Neuronal stem cell (in vitro differentiated cells): Measurements from ENCODE around the gene LGALS9B.
"Not testable (repeated sequence)": the region's sequence is repeated elsewhere in the genome, so short reads cannot be mapped to it uniquely, and the experiment has no call there.

Experiments
- DNase-seq: peaks from one replicate; pipeline ENCODE4 v3.0.0-alpha.2; 2013; ENCODE audit warnings: low spot score
- H2AFZ ChIP-seq: one replicate; pipeline ENCODE4 v1.6.1; 2013; ENCODE audit warnings: mild to moderate bottlenecking, low read length, inconsistent platforms
- H2AK5ac ChIP-seq: 2 replicates; pipeline ENCODE4 v1.6.1; 2013; ENCODE audit warnings: low read depth, mild to moderate bottlenecking, inconsistent platforms, low read length, moderate library complexity, mixed read lengths
- H2BK120ac ChIP-seq: 2 replicates; pipeline ENCODE4 v1.6.1; 2013; ENCODE audit warnings: low read depth, mild to moderate bottlenecking, inconsistent platforms, low read length, moderate library complexity, mixed read lengths
- H2BK12ac ChIP-seq: one replicate; pipeline ENCODE4 v1.6.1; 2013; ENCODE audit warnings: low read length, inconsistent platforms
- H2BK15ac ChIP-seq: 2 replicates; pipeline ENCODE4 v1.6.1; 2013; ENCODE audit warnings: mild to moderate bottlenecking, low read length, inconsistent platforms, mixed read lengths
- H2BK5ac ChIP-seq: one replicate; pipeline ENCODE4 v1.6.1; 2013; ENCODE audit warnings: inconsistent platforms, mild to moderate bottlenecking, low read length, moderate library complexity
- H3K14ac ChIP-seq: one replicate; pipeline ENCODE4 v1.6.1; 2013; ENCODE audit warnings: low read length, inconsistent platforms
- H3K18ac ChIP-seq: 2 replicates; pipeline ENCODE4 v1.6.1; 2013; ENCODE audit warnings: low read length, inconsistent platforms
- H3K23ac ChIP-seq: 2 replicates; pipeline ENCODE4 v1.6.1; 2013; ENCODE audit warnings: low read depth, mild to moderate bottlenecking, mixed read lengths, low read length, inconsistent platforms; ENCODE audit not compliant: poor library complexity
- H3K27ac ChIP-seq: replicated peaks from 3 replicates; pipeline ENCODE4 v1.5.1; 2013; ENCODE audit warnings: low read length, inconsistent platforms
- H3K27me3 ChIP-seq, 3 experiments: 2 replicates each; pipeline ENCODE4 v1.6.1; 2013; ENCODE audit warnings: low read length in 3 of 3, mild to moderate bottlenecking in 2 of 3, inconsistent platforms in 1 of 3, low read depth in 1 of 3, mixed read lengths in 1 of 3, moderate library complexity in 1 of 3; ENCODE audit not compliant: control insufficient read depth in 3 of 3, insufficient read depth in 3 of 3
- H3K36me3 ChIP-seq, 2 donors: replicated peaks in 1 of 2; 2 replicates each; pipeline ENCODE4 v1.6.1; 2013; ENCODE audit warnings: low read length in 2 of 2; ENCODE audit not compliant: control insufficient read depth in 2 of 2, insufficient read depth in 2 of 2
- H3K4ac ChIP-seq: 2 replicates; pipeline ENCODE4 v1.6.1; 2013; ENCODE audit warnings: inconsistent platforms, mild to moderate bottlenecking, low read length, moderate library complexity
- H3K4me1 ChIP-seq, 2 donors: 1 replicate in 1 of 2; 2 replicates in 1 of 2; pipeline ENCODE4 v1.6.1; 2013; ENCODE audit warnings: low read length in 2 of 2, low read depth in 1 of 2; ENCODE audit not compliant: control insufficient read depth in 2 of 2, insufficient read depth in 1 of 2
- H3K4me2 ChIP-seq: one replicate; pipeline ENCODE4 v1.6.1; 2013; ENCODE audit warnings: mild to moderate bottlenecking, low read length, inconsistent platforms; ENCODE audit not compliant: insufficient read depth, poor library complexity, severe bottlenecking
- H3K4me3 ChIP-seq, 2 donors: 2 replicates each; pipeline ENCODE4 v1.5.1; 2013; ENCODE audit warnings: low read length in 2 of 2, mild to moderate bottlenecking in 2 of 2, inconsistent platforms in 1 of 2, moderate library complexity in 1 of 2
- H3K79me1 ChIP-seq: one replicate; pipeline ENCODE4 v1.6.1; 2013; ENCODE audit warnings: low read depth, mild to moderate bottlenecking, inconsistent platforms, low read length, moderate library complexity
- H3K9ac ChIP-seq: one replicate; pipeline ENCODE4 v1.6.1; 2013; ENCODE audit warnings: mild to moderate bottlenecking, low read depth, low read length, inconsistent platforms; ENCODE audit not compliant: poor library complexity
- H3K9me3 ChIP-seq, 2 donors: replicated peaks in 1 of 2; 2 replicates each; pipeline versions ENCODE3 to v1.6.1; 2013; ENCODE audit warnings: low read length in 2 of 2, mild to moderate bottlenecking in 2 of 2, inconsistent platforms in 1 of 2, low read depth in 1 of 2, mixed read lengths in 1 of 2, moderate library complexity in 1 of 2; ENCODE audit not compliant: control insufficient read depth in 2 of 2, insufficient read depth in 1 of 2
- H4K8ac ChIP-seq: one replicate; pipeline ENCODE4 v1.6.1; 2013; ENCODE audit warnings: low read depth, mild to moderate bottlenecking, inconsistent platforms, low read length, moderate library complexity
- H4K91ac ChIP-seq: one replicate; pipeline ENCODE4 v1.6.1; 2013; ENCODE audit warnings: low read length, low read depth, mild to moderate bottlenecking, inconsistent platforms; ENCODE audit not compliant: poor library complexity
- WGBS, 2 donors: extraction: QIAGEN DNeasy Blood & Tissue Kit; methylation state at CpG; one replicate each; pipeline ENCODE4 v1.1.7; 2013; ENCODE audit warnings: missing lambda C conversion rate in 2 of 2, mixed read lengths in 1 of 2; ENCODE audit not compliant: insufficient read length in 2 of 2, insufficient replicate concordance in 1 of 2; ENCODE audit errors: extremely low coverage in 2 of 2; 5-methylcytosine and 5-hydroxymethylcytosine counted together

Gene LGALS9B

DNA sequence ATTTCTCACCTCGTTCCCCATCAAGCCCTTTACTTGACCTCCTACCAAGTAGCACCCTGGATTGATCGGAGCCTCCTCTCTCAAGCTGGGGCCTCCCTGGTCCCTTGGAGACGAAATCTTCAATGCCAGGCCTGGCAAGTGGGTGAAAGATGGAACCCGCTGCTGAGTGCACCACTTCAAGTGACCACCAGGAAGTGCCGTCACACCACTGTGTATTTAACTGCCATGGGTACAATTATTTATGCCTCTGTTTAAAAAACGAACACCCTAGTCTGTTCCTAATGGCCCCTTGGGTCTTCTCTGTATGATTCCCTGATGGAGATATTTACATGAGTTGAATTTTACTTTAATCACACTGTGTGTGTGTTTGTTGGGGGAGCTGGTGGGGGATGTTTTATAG is 20.4 kb downstream of the LGALS9B start:
- not testable (repeated sequence) for H2AK5ac ChIP-seq, H3K18ac ChIP-seq, H2BK120ac ChIP-seq, H3K79me1 ChIP-seq, H4K91ac ChIP-seq, H4K8ac ChIP-seq, H3K27ac ChIP-seq, H3K27me3 ChIP-seq, H3K9ac ChIP-seq, H3K23ac ChIP-seq, H3K14ac ChIP-seq, H2BK5ac ChIP-seq, H3K4me1 ChIP-seq, H3K4me2 ChIP-seq, H2AFZ ChIP-seq, H2BK15ac ChIP-seq, H3K4ac ChIP-seq, H2BK12ac ChIP-seq, H3K4me3 ChIP-seq, H3K9me3 ChIP-seq, DNase-seq, H3K36me3 ChIP-seq
- no CpG with 5 or more reads among the region's 6 CpGs for WGBS, 2 donors

DNA sequence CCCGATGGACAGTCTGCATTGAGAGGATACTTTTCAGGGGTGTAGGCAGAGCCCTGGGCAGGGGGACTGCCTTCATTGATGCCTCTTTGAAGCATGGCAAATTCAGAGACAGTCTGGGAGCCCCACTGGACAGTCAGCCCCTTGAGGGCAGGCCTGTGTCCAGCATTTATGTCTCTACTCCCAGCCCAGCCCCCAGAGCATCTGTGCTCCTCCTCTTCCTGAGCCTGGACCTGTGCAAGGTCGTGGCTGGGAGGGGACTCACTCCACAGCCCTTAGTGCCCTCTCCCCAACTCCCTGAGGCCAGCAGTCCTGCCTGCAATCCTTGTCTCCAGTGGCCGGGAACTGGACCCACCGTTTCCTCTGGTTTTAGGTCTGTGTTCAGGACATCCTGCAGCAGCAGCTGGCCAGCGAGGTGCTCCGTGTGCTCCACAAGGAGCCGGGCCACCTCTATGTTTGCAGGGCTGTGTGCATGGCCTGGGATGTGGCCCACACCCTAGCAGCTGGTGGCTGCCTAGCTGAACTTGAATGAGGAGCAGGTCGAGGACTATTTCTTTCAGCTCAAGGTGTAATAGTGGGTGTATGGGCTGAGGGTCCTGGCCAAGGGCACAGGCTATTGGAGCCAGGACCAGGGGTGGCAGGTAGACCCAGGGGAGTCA is 22.6 kb downstream of the LGALS9B start:
- not testable (repeated sequence) for H3K23ac ChIP-seq, H2BK5ac ChIP-seq, H3K27ac ChIP-seq, H3K4me3 ChIP-seq, H3K18ac ChIP-seq, DNase-seq, H2BK12ac ChIP-seq, H4K8ac ChIP-seq, H3K14ac ChIP-seq, H2AK5ac ChIP-seq, H2BK120ac ChIP-seq, H3K36me3 ChIP-seq, H3K27me3 ChIP-seq, H3K4ac ChIP-seq, H3K4me1 ChIP-seq, H3K9me3 ChIP-seq, H2AFZ ChIP-seq, H3K79me1 ChIP-seq, H3K4me2 ChIP-seq, H3K9ac ChIP-seq, H2BK15ac ChIP-seq, H4K91ac ChIP-seq
- WGBS, 2 donors = no CpG with 5 or more reads among the region's 8 CpGs

DNA sequence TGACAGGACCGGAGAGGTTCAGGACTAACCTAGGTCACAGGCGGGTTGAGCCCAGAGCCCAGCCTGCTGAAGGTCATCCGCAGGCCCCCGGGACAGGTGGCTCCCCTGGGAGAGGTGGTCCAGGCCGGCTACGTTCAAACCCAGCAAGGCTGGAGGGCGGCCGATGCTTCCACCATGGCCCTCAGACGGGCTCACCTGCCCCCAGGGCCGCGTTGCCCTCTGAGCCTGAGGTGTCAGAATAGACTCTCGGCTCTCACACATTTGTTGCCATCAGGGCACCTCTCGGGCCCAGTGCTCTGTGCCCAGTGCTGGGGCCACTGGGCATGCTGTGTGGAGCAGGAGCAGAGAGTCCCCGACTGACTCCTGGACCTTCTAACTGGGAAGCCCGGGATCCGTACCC is 23.2 kb downstream of the LGALS9B start:
- H3K4me2 ChIP-seq, H4K8ac ChIP-seq, H2BK15ac ChIP-seq, H3K14ac ChIP-seq, H2AFZ ChIP-seq, H3K4me3 ChIP-seq, H3K23ac ChIP-seq, DNase-seq, H3K27me3 ChIP-seq, H2BK120ac ChIP-seq, H3K4me1 ChIP-seq, H3K18ac ChIP-seq, H3K79me1 ChIP-seq, H3K27ac ChIP-seq, H3K4ac ChIP-seq, H2BK5ac ChIP-seq, H2BK12ac ChIP-seq, H3K36me3 ChIP-seq, H4K91ac ChIP-seq, H3K9ac ChIP-seq, H3K9me3 ChIP-seq, H2AK5ac ChIP-seq: not testable (repeated sequence)
- WGBS, 2 donors = no CpG with 5 or more reads among the region's 16 CpGs

DNA sequence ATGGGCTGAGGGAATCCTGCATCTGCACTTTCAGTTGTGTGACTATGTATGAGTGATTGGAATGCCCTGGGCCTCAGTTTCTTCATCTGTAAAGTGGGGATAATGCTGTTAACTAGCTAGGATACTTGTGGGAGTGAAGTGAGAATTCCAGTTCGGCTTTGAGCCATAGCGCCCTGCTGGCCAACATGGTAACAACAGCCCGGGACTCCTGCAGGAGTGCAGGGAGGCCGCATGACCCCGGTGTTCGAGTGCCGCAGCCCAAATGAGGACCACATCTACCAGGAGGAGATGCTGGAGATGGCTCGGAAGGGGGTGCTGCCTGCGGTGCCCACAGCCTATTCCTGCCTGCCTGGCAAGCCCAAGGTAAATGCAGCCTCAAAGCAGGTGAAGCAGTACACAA is 23.7 kb downstream of the LGALS9B start:
- not testable (repeated sequence) for H3K4me1 ChIP-seq, H3K9ac ChIP-seq, H3K18ac ChIP-seq, H3K4ac ChIP-seq, H3K23ac ChIP-seq, H2BK15ac ChIP-seq, H3K36me3 ChIP-seq, H3K79me1 ChIP-seq, H2AFZ ChIP-seq, H2BK120ac ChIP-seq, H2BK12ac ChIP-seq, H3K9me3 ChIP-seq, DNase-seq, H4K8ac ChIP-seq, H2AK5ac ChIP-seq, H3K27ac ChIP-seq, H2BK5ac ChIP-seq, H3K4me2 ChIP-seq, H3K14ac ChIP-seq, H3K4me3 ChIP-seq, H3K27me3 ChIP-seq, H4K91ac ChIP-seq
- no CpG with 5 or more reads among the region's 9 CpGs for WGBS, 2 donors
